WERI-Rb-1 (cell line): ENCODE measurements around the gene IL37.
"Not testable (repeated sequence)": the region's sequence is repeated elsewhere in the genome, so short reads cannot be mapped to it uniquely, and the experiment has no call there.

Experiments used
- DNase-seq: peaks from one replicate; pipeline ENCODE4 v3.0.0-alpha.2; 2020
- H3K27ac ChIP-seq: fragments of 250-450 bp; sonication (Bioruptor Pico); 2 replicates; pipeline ENCODE4 v1.5.1; 2020; ENCODE audit warnings: mild to moderate bottlenecking, moderate library complexity
- H3K27me3 ChIP-seq: fragments of 250-450 bp; sonication (Bioruptor Pico); 2 replicates; pipeline ENCODE4 v1.5.1; 2021; ENCODE audit warnings: mild to moderate bottlenecking, low read depth, moderate library complexity; ENCODE audit not compliant: insufficient read depth, severe bottlenecking
- H3K36me3 ChIP-seq: fragments of 250-450 bp; sonication (Bioruptor Pico); 2 replicates; pipeline ENCODE4 v1.5.1; 2020; ENCODE audit warnings: mild to moderate bottlenecking, moderate library complexity
- H3K4me3 ChIP-seq: 2 replicates; pipeline ENCODE4 v1.5.1; 2011; ENCODE audit warnings: low read depth, mild to moderate bottlenecking, control low read depth, low read length
- H3K9me3 ChIP-seq: fragments of 250-450 bp; sonication (Bioruptor Pico); 2 replicates; pipeline ENCODE4 v1.5.1; 2021; ENCODE audit warnings: mild to moderate bottlenecking, moderate library complexity; ENCODE audit not compliant: severe bottlenecking
- TF ChIP-seq, protein P1 (sequence below): IDR thresholded peaks from 2 replicates; pipeline ENCODE4 v1.5.1; 2011; ENCODE audit warnings: low read depth, mild to moderate bottlenecking, control low read depth, inconsistent platforms, low read length

IL37 gene

DNA sequence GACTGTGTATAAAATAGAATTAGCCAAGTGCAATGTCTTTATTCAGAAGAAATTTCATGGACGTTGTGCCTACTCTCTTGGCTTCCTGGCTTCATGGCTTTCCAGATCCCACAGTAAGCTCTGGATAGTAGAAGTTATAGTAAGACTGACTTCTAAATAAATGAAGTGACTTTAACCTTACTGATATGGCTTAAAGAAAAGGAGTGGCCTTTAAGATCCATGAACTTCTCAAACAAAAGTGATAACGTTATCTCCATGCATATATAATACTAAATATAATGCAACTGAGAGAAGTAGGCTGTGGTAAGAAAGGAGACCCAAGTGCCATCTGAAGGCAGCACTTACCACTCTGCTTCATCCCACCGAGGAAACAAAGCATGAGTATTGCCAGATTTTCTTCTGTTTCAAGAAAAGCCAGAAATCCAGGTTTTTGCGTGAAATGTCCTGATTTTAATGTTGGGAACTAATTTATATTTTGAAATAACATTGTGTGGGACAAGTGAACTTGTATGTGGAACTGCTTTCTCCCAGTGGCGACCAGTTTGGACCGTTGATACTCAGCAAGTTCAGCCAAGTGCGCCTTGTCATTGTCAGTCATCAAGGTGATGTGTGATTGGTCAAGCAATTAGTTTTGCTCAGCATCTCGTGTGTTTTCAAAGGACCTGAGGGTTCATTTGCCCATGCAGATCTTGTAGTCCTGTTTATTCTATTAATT lies 13.9 kb upstream of the IL37 start:
- no peaks in the 10 kb centered on the region for H3K27me3 ChIP-seq
- no peaks in the 10 kb centered on the region for H3K36me3 ChIP-seq
- no peak for DNase-seq
- TF ChIP-seq, protein P1, sequence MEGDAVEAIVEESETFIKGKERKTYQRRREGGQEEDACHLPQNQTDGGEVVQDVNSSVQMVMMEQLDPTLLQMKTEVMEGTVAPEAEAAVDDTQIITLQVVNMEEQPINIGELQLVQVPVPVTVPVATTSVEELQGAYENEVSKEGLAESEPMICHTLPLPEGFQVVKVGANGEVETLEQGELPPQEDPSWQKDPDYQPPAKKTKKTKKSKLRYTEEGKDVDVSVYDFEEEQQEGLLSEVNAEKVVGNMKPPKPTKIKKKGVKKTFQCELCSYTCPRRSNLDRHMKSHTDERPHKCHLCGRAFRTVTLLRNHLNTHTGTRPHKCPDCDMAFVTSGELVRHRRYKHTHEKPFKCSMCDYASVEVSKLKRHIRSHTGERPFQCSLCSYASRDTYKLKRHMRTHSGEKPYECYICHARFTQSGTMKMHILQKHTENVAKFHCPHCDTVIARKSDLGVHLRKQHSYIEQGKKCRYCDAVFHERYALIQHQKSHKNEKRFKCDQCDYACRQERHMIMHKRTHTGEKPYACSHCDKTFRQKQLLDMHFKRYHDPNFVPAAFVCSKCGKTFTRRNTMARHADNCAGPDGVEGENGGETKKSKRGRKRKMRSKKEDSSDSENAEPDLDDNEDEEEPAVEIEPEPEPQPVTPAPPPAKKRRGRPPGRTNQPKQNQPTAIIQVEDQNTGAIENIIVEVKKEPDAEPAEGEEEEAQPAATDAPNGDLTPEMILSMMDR, result no peak
- H3K27ac ChIP-seq, result no peak overlapping the region
- no peak overlapping the region for H3K4me3 ChIP-seq
- H3K9me3 ChIP-seq, result no peaks in the 10 kb centered on the region

GRCh38 chr2:112897624-112897978 lies 13.4 kb upstream of the IL37 start:
- Histone ChIP-seq H3K36me3 (no peaks in the 10 kb centered on the region), H3K4me3 (no peak overlapping the region), H3K27me3 (no peaks in the 10 kb centered on the region), H3K27ac (no peak overlapping the region), H3K9me3 (no peaks in the 10 kb centered on the region)
- TF ChIP-seq, protein P1, result no peak
- DNase-seq, result no peak

GRCh38 chr2:112901431-112902065 lies 9.4 kb upstream of the IL37 start:
- not testable (repeated sequence) for H3K27ac ChIP-seq, H3K9me3 ChIP-seq, H3K27me3 ChIP-seq, DNase-seq, H3K36me3 ChIP-seq, H3K4me3 ChIP-seq

GRCh38 chr2:112902816-112903215 lies 8.1 kb upstream of the IL37 start:
- H3K27me3 ChIP-seq, result no peaks in the 10 kb centered on the region

GRCh38 chr2:112904883-112905282 lies 6.1 kb upstream of the IL37 start:
- Histone ChIP-seq H3K4me3 (no peak overlapping the region), H3K27me3 (no peaks in the 10 kb centered on the region), H3K36me3 (no peaks in the 10 kb centered on the region), H3K27ac (no peak overlapping the region), H3K9me3 (no peaks in the 10 kb centered on the region)
- no peak for DNase-seq
- TF ChIP-seq, protein P1, result no peak

More at GRCh38 chr2:112902816-112903215, 8.1 kb upstream of the IL37 start:
- no peaks in the 10 kb centered on the region for H3K36me3 ChIP-seq
- no peak overlapping the region for H3K27ac ChIP-seq
- DNase-seq, result no peak
- TF ChIP-seq, protein P1, result no peak
- H3K4me3 ChIP-seq, result no peak overlapping the region
- no peaks in the 10 kb centered on the region for H3K9me3 ChIP-seq

DNA sequence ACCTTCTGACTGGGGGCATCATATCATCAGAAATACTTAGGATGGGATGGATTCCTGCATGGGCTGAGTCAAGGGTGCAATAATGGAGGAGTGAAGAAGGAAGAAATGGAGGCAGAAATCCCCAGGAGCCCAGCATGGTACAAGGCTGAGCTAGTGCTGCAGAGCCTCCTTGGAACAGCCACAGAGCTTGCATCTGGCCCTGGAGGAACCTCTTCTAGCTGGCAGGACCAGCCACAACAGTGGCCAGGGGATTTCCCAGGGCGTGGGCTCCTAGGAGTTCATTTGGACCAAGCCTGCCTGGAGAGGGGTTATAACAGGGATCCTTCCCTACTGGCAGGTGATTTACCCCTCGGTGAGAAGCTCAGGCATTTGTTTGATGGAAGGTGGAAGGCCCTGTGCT lies 4.7 kb upstream of the IL37 start:
- no peaks in the 10 kb centered on the region for H3K27me3 ChIP-seq
- no peak overlapping the region for H3K4me3 ChIP-seq
- TF ChIP-seq, protein P1, result no peak
- no peaks in the 10 kb centered on the region for H3K9me3 ChIP-seq
- no peaks in the 10 kb centered on the region for H3K36me3 ChIP-seq
- no peak overlapping the region for H3K27ac ChIP-seq
- DNase-seq, result no peak
